ENCODE measurements around the gene COL27A1. TPM values are rescaled to one million over a fixed set of nuclear protein-coding genes. Genes with fewer than 3 reads are reported as not detected.

Gene COL27A1
- total RNA-seq, 3 donors from 2014 or later = 3.5 to 22.0 (median 6.7) TPM

GRCh38 chr9:114240216-114240615, 84.9 kb downstream of the COL27A1 start:
- H3K4me3 ChIP-seq = no peak overlapping the region
- H3K4me1 ChIP-seq = no peaks in the 10 kb centered on the region
- intact Hi-C loops (cut with DNase I; ENCODE audit: low total_unique reads) = no loop called here
- H3K36me3 ChIP-seq = no peaks in the 10 kb centered on the region
- TF ChIP-seq POLR2A (IDR thresholded peaks at IDR 0.05) (no peak), POLR2AphosphoS5 (IDR thresholded peaks at IDR 0.05) (no peak)
- no peak overlapping the region for H3K27ac ChIP-seq
- no peaks in the 10 kb centered on the region for H3K9me3 ChIP-seq
- no peak for DNase-seq (ENCODE audit: low spot score in 2 of 2)
- no peaks in the 10 kb centered on the region for H3K27me3 ChIP-seq

- Histone ChIP-seq H3K27me3 (no peaks in the 10 kb centered on the region), H3K4me1 (no peaks in the 10 kb centered on the region), H3K4me3 (no peak overlapping the region), H3K9me3 (no peaks in the 10 kb centered on the region), H3K27ac (no peak overlapping the region), H3K36me3 (no peaks in the 10 kb centered on the region)
- intact Hi-C loops (cut with DNase I; ENCODE audit: low total_unique reads) = no loop called here
- TF ChIP-seq POLR2A (IDR thresholded peaks at IDR 0.05) = no peak
- TF ChIP-seq CTCF (IDR thresholded peaks at IDR 0.05) = no peak
- no peak for TF ChIP-seq POLR2AphosphoS5 (IDR thresholded peaks at IDR 0.05)
- no peak for DNase-seq (ENCODE audit: low spot score in 2 of 2)
Observed at GRCh38 chr9:114240647-114241558, 85.6 kb downstream of the COL27A1 start.

- intact Hi-C loops (cut with DNase I; ENCODE audit: low total_unique reads) = no loop called here
- Histone ChIP-seq H3K4me1 (no peaks in the 10 kb centered on the region), H3K27me3 (no peaks in the 10 kb centered on the region), H3K27ac (no peak overlapping the region), H3K36me3 (no peaks in the 10 kb centered on the region), H3K4me3 (no peak overlapping the region), H3K9me3 (no peaks in the 10 kb centered on the region)
- no peak for TF ChIP-seq POLR2A (IDR thresholded peaks at IDR 0.05)
- no peak for TF ChIP-seq POLR2AphosphoS5 (IDR thresholded peaks at IDR 0.05)
- TF ChIP-seq CTCF (IDR thresholded peaks at IDR 0.05) = no peak
- no peak for DNase-seq (ENCODE audit: low spot score in 2 of 2)
Observed at GRCh38 chr9:114242837-114243236, 87.5 kb downstream of the COL27A1 start.

- Histone ChIP-seq H3K27me3 (no peaks in the 10 kb centered on the region), H3K4me3 (no peak overlapping the region), H3K36me3 (no peaks in the 10 kb centered on the region), H3K9me3 (no peaks in the 10 kb centered on the region), H3K4me1 (no peaks in the 10 kb centered on the region), H3K27ac (no peak overlapping the region)
- DNase-seq (ENCODE audit: low spot score in 2 of 2) = no peak
- intact Hi-C loops (cut with DNase I; ENCODE audit: low total_unique reads) = no loop called here
- no peak for TF ChIP-seq CTCF (IDR thresholded peaks at IDR 0.05)
- TF ChIP-seq POLR2A (IDR thresholded peaks at IDR 0.05) = no peak
- TF ChIP-seq POLR2AphosphoS5 (IDR thresholded peaks at IDR 0.05) = no peak
Observed at GRCh38 chr9:114243240-114243639, 87.9 kb downstream of the COL27A1 start.

GRCh38 chr9:114244570-114244969, 89.2 kb downstream of the COL27A1 start:
- no peak for DNase-seq (ENCODE audit: low spot score in 2 of 2)
- H3K9me3 ChIP-seq = no peaks in the 10 kb centered on the region
- no peak overlapping the region for H3K4me3 ChIP-seq
- H3K4me1 ChIP-seq = peaks cover 0 to 1% of the 10 kb centered on the region in 2 donors
- H3K27ac ChIP-seq = no peak overlapping the region
- no peak for TF ChIP-seq POLR2A (IDR thresholded peaks at IDR 0.05)
- no peak for TF ChIP-seq CTCF (IDR thresholded peaks at IDR 0.05)
- TF ChIP-seq POLR2AphosphoS5 (IDR thresholded peaks at IDR 0.05) = no peak
- no peaks in the 10 kb centered on the region for H3K36me3 ChIP-seq
- intact Hi-C loops (cut with DNase I; ENCODE audit: low total_unique reads) = no loop called here
- H3K27me3 ChIP-seq = no peaks in the 10 kb centered on the region
